B cell (primary cell): ENCODE data around the gene KNTC1. TPM values are rescaled to one million over a fixed set of nuclear protein-coding genes. Genes with fewer than 3 reads are reported as not detected.

Source experiments
- ATAC-seq: fragments of 200-7000 bp; cut with Tn5 transposase; one replicate; pipeline ENCODE4 v1.10.0; 2021; ENCODE audit warnings: low read depth, mild to moderate bottlenecking, moderate number of reproducible peaks, moderate library complexity
- CTCF ChIA-PET: fragments of 350-600 bp; sonication (Branson Sonifier 250); formaldehyde crosslinking; loops from one replicate; lab custom pipeline; 2021; ENCODE audit warnings: antibody characterized with exemption, inconsistent platforms; lab: Charles Lee
- POLR2A ChIA-PET: fragments of 350-600 bp; sonication (Branson Sonifier 250); formaldehyde crosslinking; loops from one replicate; lab custom pipeline; 2021; ENCODE audit warnings: antibody characterized with exemption; lab: Charles Lee
- DNase-seq: peaks from one replicate; pipeline ENCODE4 v3.0.0; 2013
- H2AFZ ChIP-seq: 2 replicates; pipeline ENCODE4 v1.6.1; 2012; ENCODE audit warnings: mild to moderate bottlenecking, low read depth, low read length; ENCODE audit not compliant: insufficient read depth, poor library complexity, severe bottlenecking
- H3K27ac ChIP-seq, 2 donors: 1 replicate in 1 of 2; 2 replicates in 1 of 2; pipeline ENCODE4 v1.5.1; 2012 to 2013; ENCODE audit warnings: low read length in 2 of 2, mild to moderate bottlenecking in 2 of 2, moderate library complexity in 1 of 2
- H3K27me3 ChIP-seq, 4 experiments: fragments of 200-600 bp in 1 of 4; sonication (generic) in 1 of 4; replicated peaks in 1 of 4; 1 replicate in 2 of 4; 2 replicates in 2 of 4; pipeline versions ENCODE4 v1.6.1 to v1.7.0; 2013 to 2016; ENCODE audit warnings: low read length in 3 of 4, mild to moderate bottlenecking in 2 of 4, mixed read lengths in 1 of 4, moderate library complexity in 1 of 4; ENCODE audit not compliant: insufficient read depth in 4 of 4, control insufficient read depth in 3 of 4; ENCODE audit errors: control extremely low read depth in 1 of 4
- H3K36me3 ChIP-seq, 2 experiments: replicated peaks in 1 of 2; 1 replicate in 1 of 2; 2 replicates in 1 of 2; pipeline versions ENCODE4 v1.6.1 to v1.7.1; 2013; ENCODE audit warnings: low read length in 1 of 2; ENCODE audit not compliant: insufficient read depth in 2 of 2, control insufficient read depth in 1 of 2; ENCODE audit errors: control extremely low read depth in 1 of 2, extremely low read depth in 1 of 2
- H3K4me1 ChIP-seq, 2 donors: fragments of 200-600 bp in 1 of 2; sonication (generic) in 1 of 2; 1 replicate in 1 of 2; 2 replicates in 1 of 2; pipeline versions ENCODE4 v1.5.1 to v1.6.1; 2013 to 2017; ENCODE audit warnings: low read length in 2 of 2; ENCODE audit not compliant: control insufficient read depth in 2 of 2, insufficient read depth in 2 of 2
- H3K4me2 ChIP-seq: replicated peaks from 2 replicates; pipeline ENCODE3; 2012; ENCODE audit warnings: mild to moderate bottlenecking, low read depth, low read length; ENCODE audit not compliant: poor library complexity, severe bottlenecking
- H3K4me3 ChIP-seq, 5 experiments: fragments of 200-600 bp in 1 of 5; sonication (generic) in 1 of 5; 1 replicate in 3 of 5; 2 replicates in 2 of 5; pipeline versions ENCODE4 v1.5.1 to v1.7.0; 2011 to 2016; ENCODE audit warnings: low read length in 4 of 5, mild to moderate bottlenecking in 4 of 5, low read depth in 2 of 5, control low read depth in 1 of 5, moderate library complexity in 1 of 5; ENCODE audit not compliant: insufficient read depth in 1 of 5; ENCODE audit errors: control extremely low read depth in 1 of 5, extremely low read depth in 1 of 5
- H3K79me2 ChIP-seq: fragments of 200-600 bp; sonication (generic); one replicate; pipeline ENCODE4 v1.6.0; 2016; ENCODE audit warnings: low read length; ENCODE audit not compliant: control insufficient read depth, insufficient read depth
- H3K9ac ChIP-seq: fragments of 200-600 bp; sonication (generic); 2 replicates; pipeline ENCODE4 v1.6.1; 2017; ENCODE audit warnings: mild to moderate bottlenecking, low read length, moderate library complexity
- H3K9me3 ChIP-seq, 3 donors: one replicate each; pipeline versions ENCODE4 v1.6.1 to v1.7.1; 2013; ENCODE audit warnings: low read length in 2 of 3; ENCODE audit not compliant: control insufficient read depth in 2 of 3, insufficient read depth in 1 of 3; ENCODE audit errors: control extremely low read depth in 1 of 3
- H4K20me1 ChIP-seq: 2 replicates; pipeline ENCODE4 v1.6.0; 2012; ENCODE audit warnings: mild to moderate bottlenecking, low read length; ENCODE audit not compliant: insufficient read depth, control insufficient read depth, poor library complexity, severe bottlenecking
- H3K27ac Mint-ChIP-seq: one replicate; pipeline ENCODE4 v1.8.0; 2021; ENCODE audit warnings: mixed read lengths
- H3K27me3 Mint-ChIP-seq: one replicate; pipeline ENCODE4 v1.8.0; 2021; ENCODE audit warnings: mixed read lengths
- H3K4me1 Mint-ChIP-seq: one replicate; pipeline ENCODE4 v1.8.0; 2021; ENCODE audit warnings: mixed read lengths
- H3K4me3 Mint-ChIP-seq: one replicate; pipeline ENCODE4 v1.8.0; 2021; ENCODE audit warnings: mixed read lengths
- H3K9me3 Mint-ChIP-seq: one replicate; pipeline ENCODE4 v1.8.0; 2022; ENCODE audit warnings: mixed read lengths; ENCODE audit not compliant: insufficient read depth
- EZH2 ChIP-seq: IDR thresholded peaks from 2 replicates; pipeline ENCODE4 v1.6.1; 2012; ENCODE audit warnings: borderline replicate concordance, low read depth, mild to moderate bottlenecking, moderate library complexity, low read length; ENCODE audit not compliant: insufficient read depth, poor library complexity, severe bottlenecking
- WGBS: methylation state at CpG from one replicate; pipeline ENCODE4 v1.1.5; 2013; ENCODE audit warnings: missing lambda C conversion rate; ENCODE audit not compliant: insufficient coverage; 5-methylcytosine and 5-hydroxymethylcytosine counted together
- intact Hi-C: fragments of 100-400 bp; cut with micrococcal nuclease; formaldehyde crosslinking; loops from one replicate; pipeline ENCODE4 v1.10.0; 2022
- polyA plus RNA-seq: library from polyadenylated mRNA; depleted of rRNA; stranded (reverse); fragments of >200 nt; gene quantifications from 2 replicates; pipeline ENCODE4 v1.2.3, GENCODE V29; 2012
- total RNA-seq, 2 donors: library from RNA; stranded (reverse); fragments of 120-200 nt in 1 of 2; gene quantifications; 1 replicate in 1 of 2; 2 replicates in 1 of 2; pipeline versions ENCODE4 v1.2.3 to v1.2.4, GENCODE V29; 2013 to 2022
- TF ChIP-seq, protein P1 (sequence below): fragments of 200-600 bp; IDR thresholded peaks from one replicate; pipeline ENCODE4 v1.8.0; 2022; ENCODE audit warnings: antibody characterized with exemption, mild to moderate bottlenecking

Gene KNTC1
- total and polyA plus RNA-seq, 2 donors (not counting 1 experiment from before 2014, with no cell fraction given), result 27.1 to 52.4 TPM

DNA sequence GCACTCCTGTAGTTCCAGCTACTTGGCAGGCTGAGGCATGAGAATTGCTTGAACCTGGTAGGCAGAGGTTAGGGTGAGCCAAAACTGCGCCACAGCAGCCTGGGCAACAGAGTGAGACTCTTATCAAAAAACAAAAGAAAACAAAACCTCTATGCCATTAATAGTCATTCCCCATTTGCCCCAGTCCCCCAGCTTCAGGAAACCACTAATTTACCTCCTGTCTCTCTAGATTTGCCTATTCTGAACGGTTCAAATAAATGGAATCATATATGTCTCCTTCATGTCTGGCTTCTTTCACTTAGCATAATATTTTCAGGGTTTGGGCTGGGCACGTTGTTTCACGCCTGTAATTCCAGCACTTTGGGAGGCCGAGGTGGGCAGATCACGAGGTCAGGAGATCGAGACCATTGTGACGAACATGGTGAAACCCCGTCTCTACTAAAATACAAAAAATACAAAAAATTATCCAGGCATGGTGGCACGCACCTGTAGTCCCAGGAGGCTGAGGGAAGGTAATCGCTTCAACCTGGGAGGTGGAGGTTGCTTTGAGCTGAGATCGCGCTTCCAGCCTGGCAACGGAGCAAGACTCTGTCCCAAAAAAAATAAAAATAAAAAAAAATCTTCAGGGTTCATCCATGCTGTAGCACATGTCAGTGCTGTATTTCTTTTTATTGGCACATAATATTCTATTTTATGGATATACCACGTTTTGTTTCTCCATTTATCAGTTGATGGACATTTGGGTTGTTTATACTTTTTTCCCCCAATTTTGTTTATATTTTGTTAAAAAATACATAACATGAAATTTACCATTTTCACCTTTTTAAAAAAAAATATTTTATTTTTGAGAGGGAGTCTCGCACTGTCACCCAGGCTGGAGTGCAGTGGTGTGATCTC is 31.9 kb downstream of the KNTC1 start:
- POLR2A ChIA-PET, result no interaction called here
- Histone ChIP-seq H3K79me2 (no peaks in the 10 kb centered on the region), H3K4me3 (peak overlapping the region in 3 of 5 experiments; percentile 4 to 32 (median 27)), H3K36me3 (peaks cover 3% of the 10 kb centered on the region in 2 experiments), H3K9me3 (peaks cover 0 to 5% (median 0%) of the 10 kb centered on the region in 3 donors), H3K9ac (peak overlapping the region; percentile 3), H3K4me1 (peaks cover 0 to 27% of the 10 kb centered on the region in 2 donors), H3K27ac (peak overlapping the region; percentile 46 to 84), H2AFZ (peak overlapping the region; percentile 55), H3K4me2 (peak overlapping the region; percentile 36), H3K27me3 (no peaks in the 10 kb centered on the region), H4K20me1 (no peaks in the 10 kb centered on the region)
- Mint-ChIP-seq H3K4me3 (peak overlapping the region; percentile 85), H3K4me1 (peaks cover 15% of the 10 kb centered on the region), H3K27ac (peak overlapping the region; percentile 93), H3K27me3 (no peaks in the 10 kb centered on the region), H3K9me3 (no peaks in the 10 kb centered on the region)
- ATAC-seq, result peak; percentile 41
- intact Hi-C loops, result no loop called here
- TF ChIP-seq, protein P1, sequence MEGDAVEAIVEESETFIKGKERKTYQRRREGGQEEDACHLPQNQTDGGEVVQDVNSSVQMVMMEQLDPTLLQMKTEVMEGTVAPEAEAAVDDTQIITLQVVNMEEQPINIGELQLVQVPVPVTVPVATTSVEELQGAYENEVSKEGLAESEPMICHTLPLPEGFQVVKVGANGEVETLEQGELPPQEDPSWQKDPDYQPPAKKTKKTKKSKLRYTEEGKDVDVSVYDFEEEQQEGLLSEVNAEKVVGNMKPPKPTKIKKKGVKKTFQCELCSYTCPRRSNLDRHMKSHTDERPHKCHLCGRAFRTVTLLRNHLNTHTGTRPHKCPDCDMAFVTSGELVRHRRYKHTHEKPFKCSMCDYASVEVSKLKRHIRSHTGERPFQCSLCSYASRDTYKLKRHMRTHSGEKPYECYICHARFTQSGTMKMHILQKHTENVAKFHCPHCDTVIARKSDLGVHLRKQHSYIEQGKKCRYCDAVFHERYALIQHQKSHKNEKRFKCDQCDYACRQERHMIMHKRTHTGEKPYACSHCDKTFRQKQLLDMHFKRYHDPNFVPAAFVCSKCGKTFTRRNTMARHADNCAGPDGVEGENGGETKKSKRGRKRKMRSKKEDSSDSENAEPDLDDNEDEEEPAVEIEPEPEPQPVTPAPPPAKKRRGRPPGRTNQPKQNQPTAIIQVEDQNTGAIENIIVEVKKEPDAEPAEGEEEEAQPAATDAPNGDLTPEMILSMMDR, result no peak
- no peak for TF ChIP-seq EZH2
- WGBS, result no CpG with 5 or more reads among the region's 16 CpGs
- peak; percentile 66 for DNase-seq
- CTCF ChIA-PET, result interaction anchor here (1.6 kb wide), 1 partner anchor 159 kb away, joined by 3 read pairs; no protein-coding TSS in a partner anchor

DNA sequence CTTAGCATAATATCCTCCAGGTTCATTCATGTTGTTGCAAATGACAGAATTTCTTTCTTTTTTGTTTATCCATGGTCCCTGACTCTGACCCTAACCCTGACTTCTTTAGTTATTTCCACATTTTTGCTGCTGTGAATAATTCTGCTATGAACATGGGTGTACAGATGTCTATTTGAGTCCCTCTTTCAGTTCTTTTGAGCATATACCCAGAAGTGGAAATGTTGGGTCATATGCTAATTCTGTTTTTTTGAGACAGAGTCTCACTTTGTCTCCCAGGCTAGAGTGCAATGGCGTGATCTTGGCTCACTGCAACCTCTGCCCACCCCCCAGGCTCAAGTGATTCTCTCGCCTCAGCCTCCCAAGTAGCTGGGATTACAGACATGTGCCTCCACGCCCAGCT is 33.1 kb downstream of the KNTC1 start:
- intact Hi-C loops, result no loop called here
- TF ChIP-seq, protein P1, result no peak
- TF ChIP-seq EZH2, result no peak
- 100% methylated on average over 1 of the region's 3 CpGs for WGBS
- POLR2A ChIA-PET, result no interaction called here
- Mint-ChIP-seq H3K9me3 (no peaks in the 10 kb centered on the region), H3K4me3 (peak overlapping the region; percentile 44), H3K4me1 (peaks cover 15% of the 10 kb centered on the region), H3K27me3 (no peaks in the 10 kb centered on the region), H3K27ac (peak overlapping the region; percentile 72)
- Histone ChIP-seq H3K27me3 (no peaks in the 10 kb centered on the region), H3K4me3 (no peak overlapping the region), H3K36me3 (peaks cover 3 to 5% of the 10 kb centered on the region in 2 experiments), H3K9ac (no peak overlapping the region), H3K79me2 (no peaks in the 10 kb centered on the region), H3K9me3 (peaks cover 0 to 5% (median 0%) of the 10 kb centered on the region in 3 donors), H3K4me1 (peaks cover 0 to 27% of the 10 kb centered on the region in 2 donors), H2AFZ (no peak overlapping the region), H4K20me1 (no peaks in the 10 kb centered on the region), H3K27ac (peak overlapping the region in 1 of 2 donors; percentile 48), H3K4me2 (no peak overlapping the region)
- DNase-seq, result peak; percentile 17
- CTCF ChIA-PET, result no interaction called here
- ATAC-seq, result peak; percentile 14
